ENCODE results near the gene BMAL1.
"Not testable (repeated sequence)": the region's sequence is repeated elsewhere in the genome, so short reads cannot be mapped to it uniquely, and the experiment has no call there.

The BMAL1 gene

GRCh38 chr11:13382751-13383150 lies 105.2 kb downstream of the BMAL1 start:
- DNase-seq (ENCODE audit: low read depth): no peak

GRCh38 chr11:13384908-13385640 lies 107.5 kb downstream of the BMAL1 start:
- no peak for DNase-seq (ENCODE audit: low read depth)

- no peak for DNase-seq (ENCODE audit: low read depth)
Measured at GRCh38 chr11:13386567-13386966, 109.0 kb downstream of the BMAL1 start.

GRCh38 chr11:13388741-13389140 lies 111.2 kb downstream of the BMAL1 start:
- no peak for DNase-seq (ENCODE audit: low read depth)

GRCh38 chr11:13391217-13391616 lies 113.6 kb downstream of the BMAL1 start:
- no peak for DNase-seq (ENCODE audit: low read depth)

- not testable (repeated sequence) for DNase-seq (ENCODE audit: low read depth)
Measured at GRCh38 chr11:13398335-13398734, 120.7 kb downstream of the BMAL1 start.

GRCh38 chr11:13405220-13405619 lies 127.6 kb downstream of the BMAL1 start:
- no peak for DNase-seq (ENCODE audit: low read depth)

- DNase-seq (ENCODE audit: low read depth): no peak
Measured at GRCh38 chr11:13415201-13415600, 137.6 kb downstream of the BMAL1 start.

- no peak for DNase-seq (ENCODE audit: low read depth)
Measured at GRCh38 chr11:13421561-13421960, 144.0 kb downstream of the BMAL1 start.

GRCh38 chr11:13423372-13423771 lies 145.8 kb downstream of the BMAL1 start:
- DNase-seq (ENCODE audit: low read depth): no peak

- no peak for DNase-seq (ENCODE audit: low read depth)
Measured at GRCh38 chr11:13427440-13427839, 149.8 kb downstream of the BMAL1 start.

- DNase-seq (ENCODE audit: low read depth): no peak
Measured at GRCh38 chr11:13429288-13429687, 151.7 kb downstream of the BMAL1 start.

- no peak for DNase-seq (ENCODE audit: low read depth)
Measured at GRCh38 chr11:13429836-13430235, 152.2 kb downstream of the BMAL1 start.

- no peak for DNase-seq (ENCODE audit: low read depth)
Measured at GRCh38 chr11:13433437-13433836, 155.8 kb downstream of the BMAL1 start.

GRCh38 chr11:13434247-13435205 lies 156.9 kb downstream of the BMAL1 start:
- no peak for DNase-seq (ENCODE audit: low read depth)

GRCh38 chr11:13436836-13437235 lies 159.2 kb downstream of the BMAL1 start:
- not testable (repeated sequence) for DNase-seq (ENCODE audit: low read depth)
